WTC11 (cell line): ENCODE data around the gene CCDC57. TPM values are rescaled to one million over a fixed set of nuclear protein-coding genes. Genes with fewer than 3 reads are reported as not detected.

Experiments
- ATAC-seq: fragments of 200-7000 bp; cut with Tn5 transposase; 2 replicates; pipeline ENCODE4 v1.10.0; 2021; ENCODE audit warnings: mild to moderate bottlenecking, moderate library complexity
- CTCF ChIA-PET: fragments of 300-600 bp; sonication (Branson Sonifier 250); formaldehyde crosslinking; loops from one replicate; lab custom pipeline; 2021; ENCODE audit warnings: antibody characterized with exemption; lab: Charles Lee
- POLR2A ChIA-PET: fragments of 350-600 bp; sonication (Branson Sonifier 250); formaldehyde crosslinking; loops from one replicate; lab custom pipeline; 2021; ENCODE audit warnings: antibody characterized with exemption; lab: Charles Lee
- DNase-seq: peaks from one replicate; pipeline ENCODE4 v3.0.0; 2021; ENCODE audit warnings: low spot score
- H3K27ac Mint-ChIP-seq: 2 replicates; pipeline ENCODE4 v1.8.0; 2021; ENCODE audit warnings: mixed read lengths
- H3K27me3 Mint-ChIP-seq: 2 replicates; pipeline ENCODE4 v1.8.0; 2021; ENCODE audit warnings: low read depth, mild to moderate bottlenecking, moderate library complexity, mixed read lengths
- H3K36me3 Mint-ChIP-seq: 2 replicates; pipeline ENCODE4 v1.8.0; 2021; ENCODE audit warnings: mixed read lengths
- H3K4me1 Mint-ChIP-seq: 2 replicates; pipeline ENCODE4 v1.8.0; 2022; ENCODE audit warnings: mixed read lengths
- H3K4me3 Mint-ChIP-seq: 2 replicates; pipeline ENCODE4 v1.8.0; 2021; ENCODE audit warnings: mild to moderate bottlenecking, moderate library complexity, mixed read lengths
- H3K9me3 Mint-ChIP-seq: 2 replicates; pipeline ENCODE4 v1.8.0; 2021; ENCODE audit warnings: mixed read lengths
- ATF1 ChIP-seq: sonication (generic); formaldehyde crosslinking; IDR thresholded peaks from 2 replicates; pipeline ENCODE4 v1.8.1; 2023; ENCODE audit warnings: mild to moderate bottlenecking, moderate library complexity, missing genetic modification reagents
- EMX1 ChIP-seq: fragments of 250-450 bp; sonication (Bioruptor Pico); IDR thresholded peaks from 2 replicates; pipeline ENCODE4 v1.8.0; 2021; ENCODE audit warnings: mild to moderate bottlenecking
- FOXJ3 ChIP-seq: sonication (generic); formaldehyde crosslinking; IDR thresholded peaks from 2 replicates; pipeline ENCODE4 v1.9.0; 2021; ENCODE audit warnings: missing genetic modification reagents, mild to moderate bottlenecking, borderline replicate concordance
- GABPB1 ChIP-seq: sonication (generic); formaldehyde crosslinking; IDR thresholded peaks from 2 replicates; pipeline ENCODE4 v1.8.1; 2023; ENCODE audit warnings: mild to moderate bottlenecking, missing genetic modification reagents
- IRF1 ChIP-seq: sonication (generic); formaldehyde crosslinking; IDR thresholded peaks from 2 replicates; pipeline ENCODE4 v1.8.0; 2023; ENCODE audit warnings: missing genetic modification reagents
- IRF2 ChIP-seq: sonication (generic); formaldehyde crosslinking; IDR thresholded peaks from 2 replicates; pipeline ENCODE4 v1.8.0; 2022; ENCODE audit warnings: low read depth, missing genetic modification reagents, borderline replicate concordance
- KAT7 ChIP-seq: sonication (generic); formaldehyde crosslinking; IDR thresholded peaks from 2 replicates; pipeline ENCODE4 v1.8.1; 2023; ENCODE audit warnings: missing genetic modification reagents, mild to moderate bottlenecking, borderline replicate concordance
- OVOL2 ChIP-seq: fragments of 250-450 bp; sonication (Bioruptor Pico); IDR thresholded peaks from 2 replicates; pipeline ENCODE4 v1.9.0; 2021; ENCODE audit warnings: mild to moderate bottlenecking, borderline replicate concordance
- PRDM15 ChIP-seq: sonication (generic); formaldehyde crosslinking; IDR thresholded peaks from 2 replicates; pipeline ENCODE4 v1.8.0; 2022; ENCODE audit warnings: missing genetic modification reagents
- STAT6 ChIP-seq: sonication (generic); formaldehyde crosslinking; conservative IDR thresholded peaks from 2 replicates; pipeline ENCODE4 v1.8.1; 2023; ENCODE audit warnings: mild to moderate bottlenecking, low read depth, missing genetic modification reagents, moderate library complexity
- ZBTB43 ChIP-seq: sonication (generic); formaldehyde crosslinking; IDR thresholded peaks from 2 replicates; pipeline ENCODE4 v1.8.1; 2023; ENCODE audit warnings: mild to moderate bottlenecking, missing genetic modification reagents
- ZNF121 ChIP-seq: sonication (generic); formaldehyde crosslinking; IDR thresholded peaks from 2 replicates; pipeline ENCODE4 v1.8.0; 2023; ENCODE audit warnings: missing genetic modification reagents
- ZNF416 ChIP-seq: fragments of 250-450 bp; sonication (Bioruptor Pico); IDR thresholded peaks from 2 replicates; pipeline ENCODE4 v1.9.0; 2021; ENCODE audit warnings: mild to moderate bottlenecking, inconsistent platforms
- total RNA-seq: library from RNA; stranded (reverse); gene quantifications from 3 replicates; pipeline ENCODE4 v1.2.3, GENCODE V29; 2021
- TF ChIP-seq, protein P1 (sequence below): sonication (generic); formaldehyde crosslinking; IDR thresholded peaks from 2 replicates; pipeline ENCODE4 v1.8.1; 2023; ENCODE audit warnings: mild to moderate bottlenecking, missing genetic modification reagents, moderate library complexity
- TF ChIP-seq, protein P2 (sequence below): sonication (generic); formaldehyde crosslinking; IDR thresholded peaks from 2 replicates; pipeline ENCODE4 v1.8.0; 2022; ENCODE audit warnings: mild to moderate bottlenecking, missing genetic modification reagents

CCDC57 gene
- total RNA-seq, 1 experiment from 2014 or later: 20.0 TPM

DNA sequence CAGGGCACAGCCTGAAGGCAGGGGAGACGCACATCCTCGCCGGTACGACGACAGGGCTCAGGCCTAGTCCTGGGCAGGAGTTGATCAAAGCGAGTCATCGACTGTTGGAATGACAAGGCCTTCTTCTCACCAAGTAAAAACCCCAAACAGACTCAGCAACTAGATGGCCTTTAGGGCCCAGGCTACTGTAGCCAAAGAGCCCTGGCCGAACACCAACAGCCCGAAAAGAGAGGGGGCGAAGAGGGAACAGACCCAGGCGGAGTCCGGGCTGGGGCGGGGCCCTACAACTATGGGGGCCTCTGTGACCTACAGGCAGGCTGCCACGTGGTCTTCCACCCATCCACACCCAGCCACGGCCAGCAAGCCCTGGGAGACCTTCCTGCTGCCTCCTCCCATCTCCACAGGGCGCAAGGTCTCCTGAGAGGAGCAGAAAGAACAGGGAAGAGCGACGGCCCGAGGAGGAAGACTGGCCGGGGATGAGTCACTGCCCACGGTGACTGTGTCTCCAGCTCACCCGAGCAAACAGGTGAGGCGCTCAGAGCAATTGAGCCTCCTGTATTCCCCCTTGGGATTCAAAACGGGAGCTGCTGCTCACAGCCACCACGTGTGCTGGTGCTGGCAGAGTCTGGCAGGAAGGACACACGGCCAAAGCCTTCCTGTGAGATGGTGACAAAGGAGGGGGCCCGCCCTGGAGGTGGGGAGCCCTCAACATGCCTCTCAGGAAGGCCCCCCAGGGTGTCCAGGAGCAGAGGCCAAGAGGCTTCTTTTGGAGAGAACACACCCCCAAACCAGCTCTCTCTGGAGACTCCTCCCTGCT lies 33.9 kb upstream of the CCDC57 start (continued):
- TF ChIP-seq ZBTB43 (CRISPR knock-in tag) (no peak), PRDM15 (CRISPR knock-in tag) (no peak)

DNA sequence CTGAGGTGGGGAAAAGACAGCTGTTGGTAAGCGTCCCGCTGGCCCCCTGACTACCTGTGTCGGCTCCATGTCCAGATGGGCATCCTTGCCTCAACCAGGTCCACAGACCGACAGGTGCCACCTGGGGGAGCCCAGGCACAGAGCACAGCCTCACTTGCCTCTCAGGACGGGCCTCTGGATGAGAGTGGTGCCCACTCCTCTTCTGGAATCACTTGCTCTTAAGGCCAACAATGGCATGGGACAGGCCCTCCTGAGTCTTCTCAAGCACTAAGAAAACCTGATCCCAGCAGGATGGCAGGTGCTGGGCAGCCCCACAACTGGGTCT lies 33.4 kb upstream of the CCDC57 start:
- Mint-ChIP-seq H3K27ac (peak overlapping the region; percentile 32; the same call in 1 of the 2 replicates), H3K4me3 (no peak overlapping the region), H3K4me1 (no peaks in the 10 kb centered on the region), H3K27me3 (no peaks in the 10 kb centered on the region), H3K36me3 (peaks cover 70% of the 10 kb centered on the region), H3K9me3 (no peaks in the 10 kb centered on the region)
- TF ChIP-seq, protein P1, sequence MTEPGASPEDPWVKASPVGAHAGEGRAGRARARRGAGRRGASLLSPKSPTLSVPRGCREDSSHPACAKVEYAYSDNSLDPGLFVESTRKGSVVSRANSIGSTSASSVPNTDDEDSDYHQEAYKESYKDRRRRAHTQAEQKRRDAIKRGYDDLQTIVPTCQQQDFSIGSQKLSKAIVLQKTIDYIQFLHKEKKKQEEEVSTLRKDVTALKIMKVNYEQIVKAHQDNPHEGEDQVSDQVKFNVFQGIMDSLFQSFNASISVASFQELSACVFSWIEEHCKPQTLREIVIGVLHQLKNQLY (CRISPR knock-in tag): no peak
- TF ChIP-seq EMX1 (CRISPR knock-in tag) (no peak), OVOL2 (CRISPR knock-in tag) (no peak), GABPB1 (CRISPR knock-in tag) (no peak), ZNF416 (CRISPR knock-in tag) (no peak), STAT6 (no peak), ZNF121 (CRISPR knock-in tag) (no peak), FOXJ3 (CRISPR knock-in tag) (no peak), IRF2 (CRISPR knock-in tag) (no peak), KAT7 (CRISPR knock-in tag) (no peak), ATF1 (CRISPR knock-in tag) (no peak), IRF1 (no peak)
- TF ChIP-seq, protein P2, sequence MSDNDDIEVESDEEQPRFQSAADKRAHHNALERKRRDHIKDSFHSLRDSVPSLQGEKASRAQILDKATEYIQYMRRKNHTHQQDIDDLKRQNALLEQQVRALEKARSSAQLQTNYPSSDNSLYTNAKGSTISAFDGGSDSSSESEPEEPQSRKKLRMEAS (CRISPR knock-in tag): no peak
- no peak for ATAC-seq
- DNase-seq: no peak
- CTCF ChIA-PET: interaction anchor here (1.6 kb wide), 1 partner anchor 10 kb away, joined by 4 read pairs; no protein-coding TSS in a partner anchor
- POLR2A ChIA-PET: no interaction called here
